DLD1 (cell line): ENCODE measurements around the gene TNFSF13B.

Experiments used
- in situ Hi-C: cut with HindIII; loops from 2 replicates; pipeline ENCODE4 v1.10.0; 2017; ENCODE audit warnings: low sequenced_read_pairs

Gene TNFSF13B

GRCh38 chr13:108342369-108343289 is 73.1 kb downstream of the TNFSF13B start:
- in situ Hi-C loops: no loop called here

- in situ Hi-C loops: no loop called here
These were observed 75.5 kb downstream of the TNFSF13B start for GRCh38 chr13:108345016-108345415.

GRCh38 chr13:108346376-108346775 is 76.9 kb downstream of the TNFSF13B start:
- in situ Hi-C loops: no loop called here

GRCh38 chr13:108349269-108349668 is 79.8 kb downstream of the TNFSF13B start:
- in situ Hi-C loops: no loop called here

GRCh38 chr13:108350579-108350978 is 81.1 kb downstream of the TNFSF13B start:
- in situ Hi-C loops: no loop called here

GRCh38 chr13:108352599-108352998 is 83.1 kb downstream of the TNFSF13B start:
- in situ Hi-C loops: no loop called here

GRCh38 chr13:108357228-108357627 is 87.7 kb downstream of the TNFSF13B start:
- in situ Hi-C loops: no loop called here
